ENCODE data around the gene HCN1.

Gene HCN1

GRCh38 chr5:45295231-45295630, 400.9 kb downstream of the HCN1 start:
- H3K9me3 ChIP-seq (ENCODE audit: control insufficient read depth, insufficient read depth, low read depth, low read length), result no peaks in the 10 kb centered on the region; the same call in 1 of the 2 replicates
- H3K36me3 ChIP-seq (ENCODE audit: control insufficient read depth in 2 of 2, insufficient read depth in 1 of 2, low read length in 2 of 2), result no peaks in the 10 kb centered on the region
- TF ChIP-seq ZNF555 (tag by site-specific recombination; conservative IDR thresholded peaks at IDR 0.05), result no peak
- no peak for TF ChIP-seq ZFP69B (tag by site-specific recombination; IDR thresholded peaks at IDR 0.05)
- TF ChIP-seq GLIS2 (tag by site-specific recombination; IDR thresholded peaks at IDR 0.05), result no peak
- TF ChIP-seq, protein P1, sequence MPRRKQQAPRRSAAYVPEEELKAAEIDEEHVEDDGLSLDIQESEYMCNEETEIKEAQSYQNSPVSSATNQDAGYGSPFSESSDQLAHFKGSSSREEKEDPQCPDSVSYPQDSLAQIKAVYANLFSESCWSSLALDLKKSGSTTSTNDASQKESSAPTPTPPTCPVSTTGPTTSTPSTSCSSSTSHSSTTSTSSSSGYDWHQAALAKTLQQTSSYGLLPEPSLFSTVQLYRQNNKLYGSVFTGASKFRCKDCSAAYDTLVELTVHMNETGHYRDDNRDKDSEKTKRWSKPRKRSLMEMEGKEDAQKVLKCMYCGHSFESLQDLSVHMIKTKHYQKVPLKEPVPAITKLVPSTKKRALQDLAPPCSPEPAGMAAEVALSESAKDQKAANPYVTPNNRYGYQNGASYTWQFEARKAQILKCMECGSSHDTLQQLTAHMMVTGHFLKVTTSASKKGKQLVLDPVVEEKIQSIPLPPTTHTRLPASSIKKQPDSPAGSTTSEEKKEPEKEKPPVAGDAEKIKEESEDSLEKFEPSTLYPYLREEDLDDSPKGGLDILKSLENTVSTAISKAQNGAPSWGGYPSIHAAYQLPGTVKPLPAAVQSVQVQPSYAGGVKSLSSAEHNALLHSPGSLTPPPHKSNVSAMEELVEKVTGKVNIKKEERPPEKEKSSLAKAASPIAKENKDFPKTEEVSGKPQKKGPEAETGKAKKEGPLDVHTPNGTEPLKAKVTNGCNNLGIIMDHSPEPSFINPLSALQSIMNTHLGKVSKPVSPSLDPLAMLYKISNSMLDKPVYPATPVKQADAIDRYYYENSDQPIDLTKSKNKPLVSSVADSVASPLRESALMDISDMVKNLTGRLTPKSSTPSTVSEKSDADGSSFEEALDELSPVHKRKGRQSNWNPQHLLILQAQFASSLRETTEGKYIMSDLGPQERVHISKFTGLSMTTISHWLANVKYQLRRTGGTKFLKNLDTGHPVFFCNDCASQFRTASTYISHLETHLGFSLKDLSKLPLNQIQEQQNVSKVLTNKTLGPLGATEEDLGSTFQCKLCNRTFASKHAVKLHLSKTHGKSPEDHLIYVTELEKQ (tag by site-specific recombination; IDR thresholded peaks at IDR 0.05; ENCODE audit: borderline replicate concordance), result no peak
- no peak for TF ChIP-seq ZBTB17 (tag by site-specific recombination; IDR thresholded peaks at IDR 0.05)
- TF ChIP-seq ZNF398 (tag by site-specific recombination; IDR thresholded peaks at IDR 0.05), result no peak
- no peak for TF ChIP-seq MEIS1 (CRISPR knock-in tag; IDR thresholded peaks at IDR 0.05; ENCODE audit: borderline replicate concordance)
- TF ChIP-seq ZNF221 (tag by site-specific recombination; IDR thresholded peaks at IDR 0.05; ENCODE audit: borderline replicate concordance), result no peak
- H3K27ac ChIP-seq (ENCODE audit: extremely low read depth, low read depth, low read length), result no peak overlapping the region
- H3K4me3 ChIP-seq (ENCODE audit: low read depth, low read length), result no peak overlapping the region
- ChIA-PET CTCF (no interaction called here), POLR2A (no interaction called here)
- no peaks in the 10 kb centered on the region for H3K4me1 ChIP-seq (ENCODE audit: control insufficient read depth, insufficient read depth, low read length)

- H3K36me3 ChIP-seq (ENCODE audit: control insufficient read depth in 2 of 2, insufficient read depth in 1 of 2, low read length in 2 of 2), result no peaks in the 10 kb centered on the region
- POLR2A ChIA-PET, result no interaction called here
These were observed 407.4 kb downstream of the HCN1 start for GRCh38 chr5:45288746-45289145.

GRCh38 chr5:45284436-45284835, 411.7 kb downstream of the HCN1 start:
- Histone ChIP-seq H3K9me3 (ENCODE audit: control insufficient read depth, insufficient read depth, low read depth, low read length) (no peaks in the 10 kb centered on the region), H3K4me1 (ENCODE audit: control insufficient read depth, insufficient read depth, low read length) (no peaks in the 10 kb centered on the region), H3K4me3 (ENCODE audit: low read depth, low read length) (no peak overlapping the region), H3K36me3 (ENCODE audit: control insufficient read depth in 2 of 2, insufficient read depth in 1 of 2, low read length in 2 of 2) (no peaks in the 10 kb centered on the region), H3K27ac (ENCODE audit: extremely low read depth, low read depth, low read length) (no peak overlapping the region)
- TF ChIP-seq ZNF302 (tag by site-specific recombination; IDR thresholded peaks at IDR 0.05; ENCODE audit: low read depth) (no peak), ZIC2 (tag by site-specific recombination; IDR thresholded peaks at IDR 0.05) (no peak), ZNF776 (tag by site-specific recombination; IDR thresholded peaks at IDR 0.05; ENCODE audit: borderline replicate concordance) (no peak), ZNF140 (tag by site-specific recombination; IDR thresholded peaks at IDR 0.05) (no peak)
- TF ChIP-seq, protein P2, sequence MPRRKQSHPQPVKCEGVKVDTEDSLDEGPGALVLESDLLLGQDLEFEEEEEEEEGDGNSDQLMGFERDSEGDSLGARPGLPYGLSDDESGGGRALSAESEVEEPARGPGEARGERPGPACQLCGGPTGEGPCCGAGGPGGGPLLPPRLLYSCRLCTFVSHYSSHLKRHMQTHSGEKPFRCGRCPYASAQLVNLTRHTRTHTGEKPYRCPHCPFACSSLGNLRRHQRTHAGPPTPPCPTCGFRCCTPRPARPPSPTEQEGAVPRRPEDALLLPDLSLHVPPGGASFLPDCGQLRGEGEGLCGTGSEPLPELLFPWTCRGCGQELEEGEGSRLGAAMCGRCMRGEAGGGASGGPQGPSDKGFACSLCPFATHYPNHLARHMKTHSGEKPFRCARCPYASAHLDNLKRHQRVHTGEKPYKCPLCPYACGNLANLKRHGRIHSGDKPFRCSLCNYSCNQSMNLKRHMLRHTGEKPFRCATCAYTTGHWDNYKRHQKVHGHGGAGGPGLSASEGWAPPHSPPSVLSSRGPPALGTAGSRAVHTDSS (tag by site-specific recombination; IDR thresholded peaks at IDR 0.05), result no peak
- ChIA-PET POLR2A (no interaction called here), CTCF (interaction anchor here (0.6 kb wide), 1 partner anchor 429 kb away, joined by 5 read pairs; no protein-coding TSS in a partner anchor)

More at GRCh38 chr5:45288746-45289145, 407.4 kb downstream of the HCN1 start:
- Histone ChIP-seq H3K27ac (ENCODE audit: extremely low read depth, low read depth, low read length) (no peak overlapping the region), H3K9me3 (ENCODE audit: control insufficient read depth, insufficient read depth, low read depth, low read length) (no peaks in the 10 kb centered on the region; the same call in 1 of the 2 replicates), H3K4me1 (ENCODE audit: control insufficient read depth, insufficient read depth, low read length) (no peaks in the 10 kb centered on the region), H3K4me3 (ENCODE audit: low read depth, low read length) (no peak overlapping the region)
- TF ChIP-seq ZFP37 (tag by site-specific recombination; IDR thresholded peaks at IDR 0.05) (no peak), ZNF239 (tag by site-specific recombination; IDR thresholded peaks at IDR 0.05) (no peak), INSM2 (tag by site-specific recombination; IDR thresholded peaks at IDR 0.05) (no peak), ZNF626 (tag by site-specific recombination; IDR thresholded peaks at IDR 0.05) (no peak)
- TF ChIP-seq, protein P3, sequence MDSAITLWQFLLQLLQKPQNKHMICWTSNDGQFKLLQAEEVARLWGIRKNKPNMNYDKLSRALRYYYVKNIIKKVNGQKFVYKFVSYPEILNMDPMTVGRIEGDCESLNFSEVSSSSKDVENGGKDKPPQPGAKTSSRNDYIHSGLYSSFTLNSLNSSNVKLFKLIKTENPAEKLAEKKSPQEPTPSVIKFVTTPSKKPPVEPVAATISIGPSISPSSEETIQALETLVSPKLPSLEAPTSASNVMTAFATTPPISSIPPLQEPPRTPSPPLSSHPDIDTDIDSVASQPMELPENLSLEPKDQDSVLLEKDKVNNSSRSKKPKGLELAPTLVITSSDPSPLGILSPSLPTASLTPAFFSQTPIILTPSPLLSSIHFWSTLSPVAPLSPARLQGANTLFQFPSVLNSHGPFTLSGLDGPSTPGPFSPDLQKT (IDR thresholded peaks at IDR 0.05; ENCODE audit: borderline replicate concordance, low read depth, low read length), result no peak
- CTCF ChIA-PET, result no interaction called here
